PC-9 (cell line): ENCODE data around the gene IL5. TPM values are rescaled to one million over a fixed set of nuclear protein-coding genes. Genes with fewer than 3 reads are reported as not detected.
"Not testable (repeated sequence)": the region's sequence is repeated elsewhere in the genome, so short reads cannot be mapped to it uniquely, and the experiment has no call there.

Experiments
- BruUV-seq: library from RNA; stranded (reverse); fragments of 400-500 nt; replicated peaks from 2 replicates; lab custom pipeline; 2021; lab: Mats Ljungman, UMichigan
- CTCF ChIA-PET: fragments of 300-600 bp; sonication (Branson Sonifier 250); formaldehyde crosslinking; loops from one replicate; lab custom pipeline; 2022; ENCODE audit warnings: antibody characterized with exemption; lab: Charles Lee
- POLR2A ChIA-PET: fragments of 300-600 bp; sonication (Branson Sonifier 250); formaldehyde crosslinking; loops from one replicate; lab custom pipeline; 2022; ENCODE audit warnings: antibody characterized with exemption; ENCODE audit not compliant: unreplicated experiment; lab: Charles Lee
- DNase-seq, 2 experiments: peaks; one replicate each; pipeline versions ENCODE4 v3.0.0 to v3.0.0-alpha.2; 2015 to 2022; ENCODE audit warnings: mixed read lengths in 1 of 2
- H2AFZ ChIP-seq: fragments of 200-600 bp; sonication (generic); 2 replicates; pipeline ENCODE4 v1.8.1; 2017; ENCODE audit warnings: antibody characterized with exemption
- H3F3A ChIP-seq: fragments of 200-600 bp; sonication (generic); 2 replicates; pipeline ENCODE4 v1.8.1; 2017; ENCODE audit warnings: antibody characterized with exemption, mild to moderate bottlenecking, low read depth; ENCODE audit not compliant: insufficient read depth
- H3K27ac ChIP-seq: fragments of 200-600 bp; sonication (generic); 2 replicates; pipeline ENCODE4 v1.6.1; 2016; ENCODE audit warnings: mixed run types
- H3K27me3 ChIP-seq: fragments of 200-600 bp; sonication (generic); 2 replicates; pipeline ENCODE4 v1.6.1; 2016; ENCODE audit warnings: low read depth, mixed run types; ENCODE audit not compliant: insufficient read depth
- H3K36me3 ChIP-seq: fragments of 200-600 bp; sonication (generic); 2 replicates; pipeline ENCODE4 v1.6.1; 2016; ENCODE audit warnings: low read depth, mixed run types
- H3K4me1 ChIP-seq: fragments of 200-600 bp; sonication (generic); replicated peaks from 2 replicates; pipeline ENCODE4 v1.6.1; 2016; ENCODE audit warnings: mixed run types; ENCODE audit not compliant: insufficient read depth
- H3K4me2 ChIP-seq: fragments of 200-600 bp; sonication (generic); 2 replicates; pipeline ENCODE4 v1.6.1; 2017; ENCODE audit warnings: mixed run types
- H3K4me3 ChIP-seq: fragments of 200-600 bp; sonication (generic); 2 replicates; pipeline ENCODE4 v1.6.1; 2016; ENCODE audit warnings: mixed run types
- H3K79me2 ChIP-seq: fragments of 200-600 bp; sonication (generic); 2 replicates; pipeline ENCODE4 v1.6.1; 2017; ENCODE audit warnings: low read depth, mixed run types
- H3K9me2 ChIP-seq: fragments of 200-600 bp; sonication (generic); 2 replicates; pipeline ENCODE4 v1.8.1; 2017; ENCODE audit warnings: mild to moderate bottlenecking; ENCODE audit not compliant: insufficient read depth
- H3K9me3 ChIP-seq: fragments of 200-600 bp; sonication (generic); 2 replicates; pipeline ENCODE4 v1.8.1; 2016; ENCODE audit warnings: low read depth; ENCODE audit not compliant: insufficient read depth
- H4K20me1 ChIP-seq: fragments of 200-600 bp; sonication (generic); 2 replicates; pipeline ENCODE4 v1.8.1; 2017; ENCODE audit not compliant: insufficient read depth
- CTCF ChIP-seq: fragments of 200-600 bp; sonication (generic); conservative IDR thresholded peaks from 2 replicates; pipeline ENCODE4 v1.6.1; 2017; ENCODE audit warnings: mixed run types, antibody characterized with exemption, mild to moderate bottlenecking, moderate library complexity
- EZH2 ChIP-seq: fragments of 200-600 bp; sonication (generic); IDR thresholded peaks from 2 replicates; pipeline ENCODE4 v1.8.0; 2017; ENCODE audit warnings: antibody characterized with exemption, low read depth
- intact Hi-C: fragments of 100-400 bp; cut with micrococcal nuclease; formaldehyde crosslinking; loops from one replicate; pipeline ENCODE4 v1.10.0; 2022; ENCODE audit not compliant: unreplicated experiment
- total RNA-seq: library from RNA; stranded (reverse); gene quantifications from 2 replicates; pipeline ENCODE4 v1.2.3, GENCODE V29; 2021

The IL5 gene
- total RNA-seq, 1 experiment from 2014 or later: not detected

GRCh38 chr5:132566657-132567056 is 23.3 kb upstream of the IL5 start:
- ChIA-PET POLR2A (interaction anchor here (0.6 kb wide), 1 partner anchor 341 kb away, joined by 10 read pairs; no protein-coding TSS in a partner anchor), CTCF (no interaction called here)
- intact Hi-C loops: no loop called here
- H3K9me3 ChIP-seq: no peaks in the 10 kb centered on the region
- no peaks in the 10 kb centered on the region for H3F3A ChIP-seq
- no peaks in the 10 kb centered on the region; the same call in 1 of the 2 replicates for H4K20me1 ChIP-seq
- H2AFZ ChIP-seq: no peak overlapping the region
- H3K4me2 ChIP-seq: no peak overlapping the region
- no peaks in the 10 kb centered on the region for H3K9me2 ChIP-seq
- no peak overlapping the region for H3K27ac ChIP-seq
- H3K79me2 ChIP-seq: peaks cover 16% of the 10 kb centered on the region
- BruUV-seq: no TSS peak
- no peak for DNase-seq
- H3K27me3 ChIP-seq: no peaks in the 10 kb centered on the region
- no peak overlapping the region for H3K4me3 ChIP-seq
- H3K36me3 ChIP-seq: peaks cover 25% of the 10 kb centered on the region
- H3K4me1 ChIP-seq: no peaks in the 10 kb centered on the region
- TF ChIP-seq CTCF (no peak), EZH2 (no peak)

GRCh38 chr5:132564555-132564954 is 21.2 kb upstream of the IL5 start:
- DNase-seq, H3K4me3 ChIP-seq, H3K9me3 ChIP-seq, intact Hi-C loops, BruUV-seq, CTCF ChIA-PET, H3K4me2 ChIP-seq, H3K4me1 ChIP-seq, H2AFZ ChIP-seq, H3K9me2 ChIP-seq, H4K20me1 ChIP-seq, POLR2A ChIA-PET, H3K27me3 ChIP-seq, H3F3A ChIP-seq, H3K27ac ChIP-seq: not testable (repeated sequence)
- Histone ChIP-seq H3K36me3 (peaks cover 42% of the 10 kb centered on the region), H3K79me2 (peaks cover 37% of the 10 kb centered on the region)

GRCh38 chr5:132561601-132562000 is 18.3 kb upstream of the IL5 start:
- no TSS peak for BruUV-seq

More at GRCh38 chr5:132561601-132562000, 18.3 kb upstream of the IL5 start:
- POLR2A ChIA-PET: no interaction called here
- Histone ChIP-seq H3K4me3 (no peak overlapping the region), H4K20me1 (no peaks in the 10 kb centered on the region), H3K9me3 (no peaks in the 10 kb centered on the region), H3K9me2 (no peaks in the 10 kb centered on the region; the same call in 1 of the 2 replicates), H3K79me2 (peaks cover 57% of the 10 kb centered on the region), H3F3A (peaks cover 11% of the 10 kb centered on the region), H3K27ac (no peak overlapping the region), H2AFZ (no peak overlapping the region), H3K4me2 (no peak overlapping the region), H3K27me3 (no peaks in the 10 kb centered on the region), H3K36me3 (peaks cover 42% of the 10 kb centered on the region), H3K4me1 (peaks cover 18% of the 10 kb centered on the region)
- TF ChIP-seq EZH2 (no peak), CTCF (no peak)
- no peak for DNase-seq
- CTCF ChIA-PET: no interaction called here
- intact Hi-C loops: no loop called here
